IMR-90 (cell line): Measurements from ENCODE around the gene PLPP1. TPM values are rescaled to one million over a fixed set of nuclear protein-coding genes. Genes with fewer than 3 reads are reported as not detected.

ENCODE experiments used
- ATAC-seq: fragments of 200-7000 bp; cut with Tn5 transposase; 2 replicates; pipeline ENCODE4 v1.9.1; 2020; ENCODE audit warnings: low read depth, mild to moderate bottlenecking, moderate library complexity
- BruUV-seq: library from RNA; stranded (reverse); fragments of 400-500 nt; replicated peaks from 2 replicates; lab custom pipeline; 2021; lab: Mats Ljungman, UMichigan
- CTCF ChIA-PET: fragments of 300-600 bp; formaldehyde crosslinking; extraction: SDS; loops from one replicate; lab custom pipeline; 2021; ENCODE audit warnings: antibody characterized with exemption; lab: Yijun Ruan, JAX
- POLR2A ChIA-PET: fragments of 300-600 bp; sonication (Branson Sonifier 250); formaldehyde crosslinking; loops from one replicate; lab custom pipeline; 2022; ENCODE audit warnings: antibody characterized with exemption; ENCODE audit not compliant: unreplicated experiment; lab: Charles Lee
- DNase-seq: peaks from one replicate; pipeline ENCODE4 v3.0.0; 2013
- H2AFZ ChIP-seq: replicated peaks from 2 replicates; pipeline ENCODE3; 2013; ENCODE audit warnings: low read length, mild to moderate bottlenecking; ENCODE audit not compliant: poor library complexity
- H2AK5ac ChIP-seq: 2 replicates; pipeline ENCODE4 v1.6.1; 2013; ENCODE audit warnings: low read depth, low read length, inconsistent platforms
- H2AK9ac ChIP-seq: replicated peaks from 2 replicates; pipeline ENCODE3; 2013; ENCODE audit warnings: mild to moderate bottlenecking, low read depth, low read length, moderate library complexity; ENCODE audit not compliant: poor library complexity
- H2BK120ac ChIP-seq: 2 replicates; pipeline ENCODE4 v1.6.1; 2013; ENCODE audit warnings: low read depth, low read length, inconsistent platforms
- H2BK15ac ChIP-seq: 3 replicates; pipeline ENCODE4 v1.6.1; 2013; ENCODE audit warnings: low read depth, low read length, inconsistent platforms
- H2BK20ac ChIP-seq: 2 replicates; pipeline ENCODE4 v1.6.1; 2013; ENCODE audit warnings: low read depth, mild to moderate bottlenecking, inconsistent platforms, low read length, moderate library complexity
- H2BK5ac ChIP-seq: 2 replicates; pipeline ENCODE4 v1.6.1; 2013; ENCODE audit warnings: mild to moderate bottlenecking, low read depth, low read length, inconsistent platforms; ENCODE audit not compliant: poor library complexity, severe bottlenecking
- H3K14ac ChIP-seq: replicated peaks from 2 replicates; pipeline ENCODE4 v1.6.1; 2013; ENCODE audit warnings: low read depth, low read length, inconsistent platforms
- H3K18ac ChIP-seq: 2 replicates; pipeline ENCODE4 v1.6.1; 2013; ENCODE audit warnings: low read depth, low read length, control low read depth
- H3K23ac ChIP-seq: 2 replicates; pipeline ENCODE4 v1.6.1; 2013; ENCODE audit warnings: low read depth, low read length, inconsistent platforms
- H3K27ac ChIP-seq: 2 replicates; pipeline ENCODE4 v1.5.1; 2013; ENCODE audit warnings: mild to moderate bottlenecking, control low read depth, low read length; ENCODE audit not compliant: insufficient read depth
- H3K27me3 ChIP-seq: 2 replicates; pipeline ENCODE4 v1.6.1; 2013; ENCODE audit warnings: low read length; ENCODE audit not compliant: control insufficient read depth, insufficient read depth
- H3K36me3 ChIP-seq: 2 replicates; pipeline ENCODE4 v1.6.1; 2013; ENCODE audit warnings: low read length, mixed read lengths; ENCODE audit not compliant: control insufficient read depth, insufficient read depth
- H3K4ac ChIP-seq: 2 replicates; pipeline ENCODE4 v1.6.1; 2013; ENCODE audit warnings: low read depth, low read length, inconsistent platforms
- H3K4me1 ChIP-seq: 2 replicates; pipeline ENCODE4 v1.6.1; 2013; ENCODE audit warnings: low read length, mixed read lengths; ENCODE audit not compliant: control insufficient read depth, insufficient read depth
- H3K4me2 ChIP-seq: 2 replicates; pipeline ENCODE4 v1.6.1; 2013; ENCODE audit warnings: low read depth, mild to moderate bottlenecking, control low read depth, low read length, moderate library complexity
- H3K4me3 ChIP-seq: 2 replicates; pipeline ENCODE4 v1.5.1; 2013; ENCODE audit warnings: low read depth, mild to moderate bottlenecking, control low read depth, low read length, moderate library complexity; ENCODE audit not compliant: insufficient read depth
- H3K56ac ChIP-seq: 2 replicates; pipeline ENCODE4 v1.6.1; 2013; ENCODE audit warnings: low read length, inconsistent platforms; ENCODE audit not compliant: insufficient read depth; ENCODE audit errors: extremely low read depth
- H3K79me1 ChIP-seq, 2 experiments: 2 replicates each; pipeline ENCODE4 v1.6.1; 2013; ENCODE audit warnings: low read length in 2 of 2, inconsistent platforms in 1 of 2, low read depth in 1 of 2
- H3K9ac ChIP-seq: 2 replicates; pipeline ENCODE4 v1.6.1; 2013; ENCODE audit warnings: low read depth, low read length, control low read depth
- H3K9me1 ChIP-seq: 2 replicates; pipeline ENCODE4 v1.6.1; 2013; ENCODE audit warnings: low read length, inconsistent platforms; ENCODE audit not compliant: insufficient read depth
- H3K9me3 ChIP-seq: 2 replicates; pipeline ENCODE4 v1.6.1; 2013; ENCODE audit warnings: low read length; ENCODE audit not compliant: control insufficient read depth, insufficient read depth
- H4K20me1 ChIP-seq: 2 replicates; pipeline ENCODE4 v1.6.1; 2013; ENCODE audit warnings: low read length, inconsistent platforms; ENCODE audit not compliant: insufficient read depth
- H4K5ac ChIP-seq: 2 replicates; pipeline ENCODE4 v1.6.1; 2013; ENCODE audit warnings: mild to moderate bottlenecking, low read depth, low read length, control low read depth
- H4K8ac ChIP-seq, 2 experiments: 2 replicates each; pipeline ENCODE4 v1.6.1; 2013; ENCODE audit warnings: low read depth in 2 of 2, low read length in 2 of 2, control low read depth in 1 of 2, inconsistent platforms in 1 of 2
- H4K91ac ChIP-seq: 2 replicates; pipeline ENCODE4 v1.6.1; 2013; ENCODE audit warnings: low read depth, low read length, inconsistent platforms; ENCODE audit not compliant: insufficient read depth
- CHD1 ChIP-seq: IDR thresholded peaks from 2 replicates; pipeline ENCODE4 v1.6.1; 2012; ENCODE audit warnings: low read depth, low read length, improper control_type of control experiment
- MAFK ChIP-seq: IDR thresholded peaks from 2 replicates; pipeline ENCODE4 v1.6.1; 2012; ENCODE audit warnings: low read depth, low read length, improper control_type of control experiment
- MAZ ChIP-seq: IDR thresholded peaks from 2 replicates; pipeline ENCODE4 v1.6.1; 2012; ENCODE audit warnings: low read depth, mild to moderate bottlenecking, low read length, improper control_type of control experiment, moderate library complexity, borderline replicate concordance
- MXI1 ChIP-seq: IDR thresholded peaks from 2 replicates; pipeline ENCODE4 v1.6.1; 2012; ENCODE audit warnings: low read depth, mild to moderate bottlenecking, low read length, moderate library complexity, borderline replicate concordance
- NFE2L2 ChIP-seq: fragments of 150-350 bp; IDR thresholded peaks from 2 replicates; pipeline ENCODE4 v1.6.1; 2016; ENCODE audit warnings: low read depth, mild to moderate bottlenecking, low read length
- POLR2A ChIP-seq: IDR thresholded peaks from 2 replicates; pipeline ENCODE4 v1.6.1; 2012; ENCODE audit warnings: mild to moderate bottlenecking, low read depth, low read length
- RAD21 ChIP-seq: IDR thresholded peaks from 2 replicates; pipeline ENCODE4 v1.6.1; 2012; ENCODE audit warnings: low read length, improper control_type of control experiment
- RCOR1 ChIP-seq: IDR thresholded peaks from 2 replicates; pipeline ENCODE4 v1.6.1; 2012; ENCODE audit warnings: mild to moderate bottlenecking, low read length, improper control_type of control experiment; ENCODE audit not compliant: insufficient replicate concordance
- RFX5 ChIP-seq: IDR thresholded peaks from 2 replicates; pipeline ENCODE4 v1.8.0; 2012; ENCODE audit warnings: low read depth, mild to moderate bottlenecking, low read length, moderate library complexity
- SMC3 ChIP-seq: fragments of 150-350 bp; IDR thresholded peaks from 2 replicates; pipeline ENCODE4 v1.6.1; 2016; ENCODE audit warnings: low read depth, mild to moderate bottlenecking, antibody characterized with exemption, low read length, moderate library complexity
- WGBS, 2 experiments: methylation state at CpG; one replicate each; pipeline versions ENCODE4 v1.1.5 to v1.1.7; 2013; ENCODE audit warnings: missing lambda C conversion rate in 2 of 2; ENCODE audit not compliant: insufficient read length in 1 of 2; ENCODE audit errors: extremely low coverage in 2 of 2; 5-methylcytosine and 5-hydroxymethylcytosine counted together
- dilution Hi-C: fragments of 300-500 bp; cut with HindIII; formaldehyde crosslinking; loops from one replicate; pipeline ENCODE4 v1.14.3; 2018; ENCODE audit warnings: low sequenced_read_pairs; ENCODE audit not compliant: unreplicated experiment
- in situ Hi-C: fragments of 300-500 bp; cut with MboI; formaldehyde crosslinking; loops from 3 replicates; pipeline ENCODE4 v1.14.3; 2019; ENCODE audit warnings: low sequenced_read_pairs, inconsistent platforms, mixed read lengths
- intact Hi-C: fragments of 100-400 bp; cut with micrococcal nuclease; formaldehyde crosslinking; loops from 2 replicates; pipeline ENCODE4 v1.10.0; 2022
- polyA plus RNA-seq, 3 experiments: library from polyadenylated mRNA; depleted of rRNA; stranded (reverse); fragments of >200 nt; gene quantifications; 2 replicates each; pipeline ENCODE4 v1.2.3, GENCODE V29; 2012; ENCODE audit warnings: low replicate concordance in 1 of 3
- total RNA-seq: library from RNA; depleted of rRNA; stranded (reverse); fragments of >200 nt; gene quantifications from 2 replicates; pipeline ENCODE4 v1.2.3, GENCODE V29; 2012
- TF ChIP-seq, protein P1 (sequence below): fragments of 150-350 bp; IDR thresholded peaks from 2 replicates; pipeline ENCODE4 v1.6.1; 2016; ENCODE audit warnings: low read depth, mild to moderate bottlenecking, low read length, moderate library complexity, borderline replicate concordance
- TF ChIP-seq, protein P2 (sequence below): conservative IDR thresholded peaks from 2 replicates; pipeline ENCODE4 v1.5.1; 2012; ENCODE audit warnings: mild to moderate bottlenecking, low read depth, low read length, improper control_type of control experiment
- TF ChIP-seq, protein P3 (sequence below): fragments of 150-350 bp; IDR thresholded peaks from 2 replicates; pipeline ENCODE4 v1.6.1; 2017; ENCODE audit warnings: mild to moderate bottlenecking, antibody characterized with exemption, low read length, low read depth

Gene PLPP1
- total and polyA plus RNA-seq, 2 of the 4 experiments (the other 2 are of a cell fraction) = 19.2 to 21.3 TPM

DNA sequence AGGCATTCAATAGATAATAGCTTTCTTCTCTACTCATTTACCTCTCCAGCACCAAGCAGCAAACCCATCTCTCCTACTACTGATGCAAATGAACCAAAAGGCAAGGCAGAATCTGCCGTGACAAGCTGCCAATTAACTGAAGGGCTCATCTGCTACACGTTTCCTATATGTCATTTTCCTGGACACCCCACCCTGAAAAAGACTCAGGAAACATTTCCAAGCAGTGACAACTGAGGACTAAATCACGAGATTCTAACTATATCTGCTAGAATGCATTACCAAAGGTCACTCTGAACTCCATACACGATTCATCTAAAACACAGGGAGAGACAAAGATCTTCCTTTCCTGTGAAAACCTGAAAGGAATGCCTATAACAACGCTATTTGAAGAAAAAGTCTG lies 12.9 kb downstream of the PLPP1 start:
- Histone ChIP-seq H2AK9ac (no peak overlapping the region), H3K18ac (no peak overlapping the region), H3K79me1 (peaks cover 10 to 22% of the 10 kb centered on the region in 2 experiments; a peak in 3 of 4 replicates), H3K9me1 (no peaks in the 10 kb centered on the region; the same call in 1 of the 2 replicates), H2BK120ac (no peak overlapping the region), H3K23ac (no peak overlapping the region), H3K27ac (no peak overlapping the region), H4K91ac (no peak overlapping the region), H3K4me2 (no peak overlapping the region), H4K5ac (no peak overlapping the region), H2AFZ (no peak overlapping the region), H3K4ac (no peak overlapping the region), H3K36me3 (0 out of 2 replicates have a peak, but pooled peaks cover 2% of the 10 kb centered on the region), H3K4me3 (no peak overlapping the region), H3K14ac (no peak overlapping the region), H3K4me1 (no peaks in the 10 kb centered on the region; the same call in 1 of the 2 replicates), H4K20me1 (no peaks in the 10 kb centered on the region; the same call in none of the 2 replicates), H4K8ac (no peak overlapping the region), H3K27me3 (no peaks in the 10 kb centered on the region), H2BK5ac (no peak overlapping the region), H2AK5ac (no peak overlapping the region), H2BK15ac (no peak overlapping the region), H2BK20ac (no peak overlapping the region), H3K56ac (no peak overlapping the region), H3K9ac (no peak overlapping the region), H3K9me3 (no peaks in the 10 kb centered on the region)
- CTCF ChIA-PET = no interaction called here
- DNase-seq (no peak), ATAC-seq (no peak)
- POLR2A ChIA-PET = no interaction called here
- intact Hi-C loops (no loop called here), in situ Hi-C loops (no loop called here), dilution Hi-C loops (no loop called here)
- BruUV-seq = no TSS peak
- no CpG with 5 or more reads among the region's 5 CpGs for WGBS, 2 experiments
- TF ChIP-seq, protein P1, sequence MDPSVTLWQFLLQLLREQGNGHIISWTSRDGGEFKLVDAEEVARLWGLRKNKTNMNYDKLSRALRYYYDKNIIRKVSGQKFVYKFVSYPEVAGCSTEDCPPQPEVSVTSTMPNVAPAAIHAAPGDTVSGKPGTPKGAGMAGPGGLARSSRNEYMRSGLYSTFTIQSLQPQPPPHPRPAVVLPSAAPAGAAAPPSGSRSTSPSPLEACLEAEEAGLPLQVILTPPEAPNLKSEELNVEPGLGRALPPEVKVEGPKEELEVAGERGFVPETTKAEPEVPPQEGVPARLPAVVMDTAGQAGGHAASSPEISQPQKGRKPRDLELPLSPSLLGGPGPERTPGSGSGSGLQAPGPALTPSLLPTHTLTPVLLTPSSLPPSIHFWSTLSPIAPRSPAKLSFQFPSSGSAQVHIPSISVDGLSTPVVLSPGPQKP = no peak
- TF ChIP-seq SMC3 (no peak), MAFK (no peak), CHD1 (no peak), RFX5 (no peak), NFE2L2 (no peak), RCOR1 (no peak), MAZ (no peak), RAD21 (no peak), MXI1 (no peak), POLR2A (no peak)
- TF ChIP-seq, protein P2, sequence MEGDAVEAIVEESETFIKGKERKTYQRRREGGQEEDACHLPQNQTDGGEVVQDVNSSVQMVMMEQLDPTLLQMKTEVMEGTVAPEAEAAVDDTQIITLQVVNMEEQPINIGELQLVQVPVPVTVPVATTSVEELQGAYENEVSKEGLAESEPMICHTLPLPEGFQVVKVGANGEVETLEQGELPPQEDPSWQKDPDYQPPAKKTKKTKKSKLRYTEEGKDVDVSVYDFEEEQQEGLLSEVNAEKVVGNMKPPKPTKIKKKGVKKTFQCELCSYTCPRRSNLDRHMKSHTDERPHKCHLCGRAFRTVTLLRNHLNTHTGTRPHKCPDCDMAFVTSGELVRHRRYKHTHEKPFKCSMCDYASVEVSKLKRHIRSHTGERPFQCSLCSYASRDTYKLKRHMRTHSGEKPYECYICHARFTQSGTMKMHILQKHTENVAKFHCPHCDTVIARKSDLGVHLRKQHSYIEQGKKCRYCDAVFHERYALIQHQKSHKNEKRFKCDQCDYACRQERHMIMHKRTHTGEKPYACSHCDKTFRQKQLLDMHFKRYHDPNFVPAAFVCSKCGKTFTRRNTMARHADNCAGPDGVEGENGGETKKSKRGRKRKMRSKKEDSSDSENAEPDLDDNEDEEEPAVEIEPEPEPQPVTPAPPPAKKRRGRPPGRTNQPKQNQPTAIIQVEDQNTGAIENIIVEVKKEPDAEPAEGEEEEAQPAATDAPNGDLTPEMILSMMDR = no peak
- TF ChIP-seq, protein P3, sequence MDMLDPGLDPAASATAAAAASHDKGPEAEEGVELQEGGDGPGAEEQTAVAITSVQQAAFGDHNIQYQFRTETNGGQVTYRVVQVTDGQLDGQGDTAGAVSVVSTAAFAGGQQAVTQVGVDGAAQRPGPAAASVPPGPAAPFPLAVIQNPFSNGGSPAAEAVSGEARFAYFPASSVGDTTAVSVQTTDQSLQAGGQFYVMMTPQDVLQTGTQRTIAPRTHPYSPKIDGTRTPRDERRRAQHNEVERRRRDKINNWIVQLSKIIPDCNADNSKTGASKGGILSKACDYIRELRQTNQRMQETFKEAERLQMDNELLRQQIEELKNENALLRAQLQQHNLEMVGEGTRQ = no peak
